H9 (cell line): ENCODE data around the gene CACNA1G. TPM values are rescaled to one million over a fixed set of nuclear protein-coding genes. Genes with fewer than 3 reads are reported as not detected.

Experiments used
- DNase-seq: peaks from one replicate; pipeline ENCODE4 v3.0.0-alpha.2; 2017
- H2AFZ ChIP-seq: one replicate; pipeline ENCODE4 v1.6.1; 2013; ENCODE audit warnings: mild to moderate bottlenecking, low read length, control low read depth, moderate library complexity
- H2AK5ac ChIP-seq: 2 replicates; pipeline ENCODE4 v1.6.1; 2013; ENCODE audit warnings: low read length, control low read depth, mixed read lengths; ENCODE audit not compliant: insufficient read length
- H2BK120ac ChIP-seq: one replicate; pipeline ENCODE4 v1.6.1; 2013; ENCODE audit warnings: low read depth, mild to moderate bottlenecking, low read length, control low read depth, inconsistent platforms; ENCODE audit not compliant: poor library complexity, severe bottlenecking
- H2BK12ac ChIP-seq: 2 replicates; pipeline ENCODE4 v1.6.1; 2013; ENCODE audit warnings: low read length, control low read depth, mixed read lengths, low read depth; ENCODE audit not compliant: insufficient read length
- H2BK15ac ChIP-seq: 2 replicates; pipeline ENCODE4 v1.6.1; 2013; ENCODE audit warnings: low read depth, low read length, control low read depth
- H2BK20ac ChIP-seq: one replicate; pipeline ENCODE4 v1.6.1; 2013; ENCODE audit warnings: low read depth, mild to moderate bottlenecking, low read length, control low read depth, inconsistent platforms; ENCODE audit not compliant: poor library complexity, severe bottlenecking
- H2BK5ac ChIP-seq: 2 replicates; pipeline ENCODE4 v1.6.1; 2013; ENCODE audit warnings: low read length, control low read depth, mixed read lengths; ENCODE audit not compliant: insufficient read length
- H3K14ac ChIP-seq: 2 replicates; pipeline ENCODE4 v1.6.1; 2013; ENCODE audit warnings: low read length, control low read depth; ENCODE audit not compliant: insufficient read depth
- H3K18ac ChIP-seq: 2 replicates; pipeline ENCODE4 v1.6.1; 2013; ENCODE audit warnings: low read depth, mild to moderate bottlenecking, mixed read lengths, low read length, control low read depth; ENCODE audit not compliant: insufficient read length
- H3K23ac ChIP-seq: 2 replicates; pipeline ENCODE4 v1.6.1; 2013; ENCODE audit warnings: low read length, control low read depth, mixed read lengths, low read depth; ENCODE audit not compliant: insufficient read length
- H3K23me2 ChIP-seq: 2 replicates; pipeline ENCODE4 v1.6.1; 2013; ENCODE audit warnings: low read depth, mild to moderate bottlenecking, mixed read lengths, low read length, control low read depth; ENCODE audit not compliant: insufficient read length, poor library complexity, severe bottlenecking
- H3K27ac ChIP-seq: 2 replicates; pipeline ENCODE4 v1.5.1; 2013; ENCODE audit warnings: low read length, control low read depth, mixed read lengths, low read depth; ENCODE audit not compliant: insufficient read length
- H3K27me3 ChIP-seq: 2 replicates; pipeline ENCODE4 v1.6.1; 2013; ENCODE audit warnings: low read length, control low read depth, inconsistent platforms; ENCODE audit not compliant: insufficient read depth
- H3K4ac ChIP-seq: 2 replicates; pipeline ENCODE4 v1.6.1; 2013; ENCODE audit warnings: low read depth, mild to moderate bottlenecking, control low read depth, inconsistent platforms, low read length, moderate library complexity
- H3K4me1 ChIP-seq: 2 replicates; pipeline ENCODE4 v1.6.1; 2013; ENCODE audit warnings: low read length, control low read depth, inconsistent platforms; ENCODE audit not compliant: insufficient read depth
- H3K4me2 ChIP-seq: 2 replicates; pipeline ENCODE4 v1.6.1; 2013; ENCODE audit warnings: low read length, control low read depth, mixed read lengths; ENCODE audit not compliant: insufficient read length, insufficient read depth
- H3K56ac ChIP-seq: 2 replicates; pipeline ENCODE4 v1.6.1; 2013; ENCODE audit warnings: low read depth, mild to moderate bottlenecking, mixed read lengths, low read length, control low read depth; ENCODE audit not compliant: insufficient read length
- H3K79me1 ChIP-seq: 2 replicates; pipeline ENCODE4 v1.6.1; 2013; ENCODE audit warnings: low read depth, mild to moderate bottlenecking, moderate library complexity, low read length, control low read depth, inconsistent platforms; ENCODE audit not compliant: insufficient read depth, poor library complexity, severe bottlenecking
- H3K79me2 ChIP-seq: 2 replicates; pipeline ENCODE4 v1.6.1; 2013; ENCODE audit warnings: low read length, control low read depth, inconsistent platforms; ENCODE audit not compliant: insufficient read depth
- H3K9ac ChIP-seq: 2 replicates; pipeline ENCODE4 v1.6.1; 2013; ENCODE audit warnings: low read length, control low read depth, mixed read lengths; ENCODE audit not compliant: insufficient read length; ENCODE audit errors: extremely low read depth
- H3K9me3 ChIP-seq: one replicate; pipeline ENCODE4 v1.6.1; 2013; ENCODE audit warnings: low read depth, low read length, inconsistent platforms; ENCODE audit not compliant: control insufficient read depth
- H3T11ph ChIP-seq: one replicate; pipeline ENCODE4 v1.6.1; 2013; ENCODE audit warnings: mild to moderate bottlenecking, low read length, control low read depth, inconsistent platforms
- H4K20me1 ChIP-seq: one replicate; pipeline ENCODE4 v1.6.1; 2013; ENCODE audit not compliant: control insufficient read depth, insufficient read length, insufficient read depth
- H4K5ac ChIP-seq: 2 replicates; pipeline ENCODE4 v1.6.1; 2013; ENCODE audit warnings: low read depth, mild to moderate bottlenecking, mixed read lengths, low read length, control low read depth; ENCODE audit not compliant: insufficient read length
- H4K8ac ChIP-seq: replicated peaks from 2 replicates; pipeline ENCODE4 v1.6.1; 2013; ENCODE audit warnings: low read length, control low read depth, mixed read lengths, low read depth; ENCODE audit not compliant: insufficient read length
- H4K91ac ChIP-seq: 2 replicates; pipeline ENCODE4 v1.6.1; 2013; ENCODE audit warnings: low read depth, mild to moderate bottlenecking, moderate library complexity, mixed read lengths, low read length, control low read depth; ENCODE audit not compliant: insufficient read length
- H3K27ac Mint-ChIP-seq, 3 experiments: 2 replicates in 2 of 3; 3 replicates in 1 of 3; pipeline ENCODE4 v1.8.0; 2020 to 2021; ENCODE audit warnings: mixed read lengths in 3 of 3, mild to moderate bottlenecking in 1 of 3, moderate library complexity in 1 of 3
- H3K27me3 Mint-ChIP-seq: 2 replicates; pipeline ENCODE4 v1.8.0; 2021; ENCODE audit warnings: low read depth, mild to moderate bottlenecking, moderate library complexity, mixed read lengths
- H3K36me3 Mint-ChIP-seq, 3 experiments: 2 replicates in 2 of 3; 3 replicates in 1 of 3; pipeline ENCODE4 v1.8.0; 2020 to 2021; ENCODE audit warnings: low read depth in 3 of 3, mixed read lengths in 3 of 3; ENCODE audit not compliant: insufficient read depth in 1 of 3
- H3K4me1 Mint-ChIP-seq, 2 experiments: 2 replicates each; pipeline ENCODE4 v1.8.0; 2020; ENCODE audit warnings: mixed read lengths in 2 of 2
- H3K4me3 Mint-ChIP-seq, 2 experiments: 2 replicates in 1 of 2; 3 replicates in 1 of 2; pipeline ENCODE4 v1.8.0; 2020 to 2021; ENCODE audit warnings: mild to moderate bottlenecking in 2 of 2, mixed read lengths in 2 of 2, moderate library complexity in 1 of 2
- H3K9me3 Mint-ChIP-seq, 2 experiments: 2 replicates in 1 of 2; 3 replicates in 1 of 2; pipeline ENCODE4 v1.8.0; 2020; ENCODE audit warnings: mild to moderate bottlenecking in 2 of 2, mixed read lengths in 2 of 2, moderate library complexity in 1 of 2
- WGBS: extraction: QIAGEN DNeasy Blood & Tissue Kit; methylation state at CpG from one replicate; pipeline ENCODE4 v1.1.7; 2013; ENCODE audit warnings: missing lambda C conversion rate, low lambda C conversion rate, mixed read lengths; ENCODE audit not compliant: insufficient read length; ENCODE audit errors: extremely low coverage; 5-methylcytosine and 5-hydroxymethylcytosine counted together
- total RNA-seq: library from RNA; stranded (reverse); gene quantifications from 2 replicates; pipeline ENCODE4 v1.2.1, GENCODE V29; 2021
- TF ChIP-seq, protein P1 (sequence below): fragments of 200-600 bp; sonication (generic); conservative IDR thresholded peaks from 3 replicates; pipeline ENCODE4 v1.8.0; 2021; ENCODE audit warnings: antibody characterized with exemption, mild to moderate bottlenecking

CACNA1G gene
- total RNA-seq, 1 experiment from 2014 or later: 1.5 TPM

DNA sequence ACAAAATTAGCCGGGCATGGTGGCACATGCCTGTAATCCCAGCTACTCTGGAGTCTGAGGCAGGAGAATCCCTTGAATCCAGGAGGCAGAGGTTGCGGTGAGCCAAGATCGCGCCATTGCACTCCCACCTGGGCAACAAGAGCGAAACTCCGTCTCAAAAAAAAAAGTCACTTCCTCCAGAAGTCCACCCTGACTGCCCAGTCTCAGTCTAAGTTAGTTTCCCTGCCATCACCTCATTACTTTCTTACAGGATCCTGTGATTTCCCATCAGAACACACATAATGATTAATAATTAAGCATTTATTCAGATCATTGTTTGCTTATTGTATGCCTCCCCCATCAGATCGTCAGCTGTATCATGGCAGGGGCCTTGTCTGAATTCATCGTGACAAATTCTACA lies 105.8 kb downstream of the CACNA1G start:
- no peaks in the 10 kb centered on the region for H3K79me1 ChIP-seq
- no peak overlapping the region for H3T11ph ChIP-seq
- no peak overlapping the region for H2AK5ac ChIP-seq
- H3K9me3 ChIP-seq: no peaks in the 10 kb centered on the region
- H3K18ac ChIP-seq: no peak overlapping the region
- no peaks in the 10 kb centered on the region for H3K23me2 ChIP-seq
- H3K27me3 ChIP-seq: no peaks in the 10 kb centered on the region
- H3K27ac Mint-ChIP-seq: no peak overlapping the region
- H3K27ac ChIP-seq: no peak overlapping the region
- no peak overlapping the region for H2BK12ac ChIP-seq
- H4K20me1 ChIP-seq: no peaks in the 10 kb centered on the region
- peaks cover 9% of the 10 kb centered on the region for H3K27me3 Mint-ChIP-seq
- H2BK20ac ChIP-seq: no peak overlapping the region
- no peak overlapping the region for H2BK15ac ChIP-seq
- H3K4me2 ChIP-seq: no peak overlapping the region
- WGBS: no CpG with 5 or more reads among the region's 8 CpGs
- no peak overlapping the region for H2BK120ac ChIP-seq
- H3K36me3 Mint-ChIP-seq: no peaks in the 10 kb centered on the region; a peak in 1 of 7 replicates
- no peak overlapping the region for H3K56ac ChIP-seq
- H4K8ac ChIP-seq: no peak overlapping the region
- TF ChIP-seq, protein P1, sequence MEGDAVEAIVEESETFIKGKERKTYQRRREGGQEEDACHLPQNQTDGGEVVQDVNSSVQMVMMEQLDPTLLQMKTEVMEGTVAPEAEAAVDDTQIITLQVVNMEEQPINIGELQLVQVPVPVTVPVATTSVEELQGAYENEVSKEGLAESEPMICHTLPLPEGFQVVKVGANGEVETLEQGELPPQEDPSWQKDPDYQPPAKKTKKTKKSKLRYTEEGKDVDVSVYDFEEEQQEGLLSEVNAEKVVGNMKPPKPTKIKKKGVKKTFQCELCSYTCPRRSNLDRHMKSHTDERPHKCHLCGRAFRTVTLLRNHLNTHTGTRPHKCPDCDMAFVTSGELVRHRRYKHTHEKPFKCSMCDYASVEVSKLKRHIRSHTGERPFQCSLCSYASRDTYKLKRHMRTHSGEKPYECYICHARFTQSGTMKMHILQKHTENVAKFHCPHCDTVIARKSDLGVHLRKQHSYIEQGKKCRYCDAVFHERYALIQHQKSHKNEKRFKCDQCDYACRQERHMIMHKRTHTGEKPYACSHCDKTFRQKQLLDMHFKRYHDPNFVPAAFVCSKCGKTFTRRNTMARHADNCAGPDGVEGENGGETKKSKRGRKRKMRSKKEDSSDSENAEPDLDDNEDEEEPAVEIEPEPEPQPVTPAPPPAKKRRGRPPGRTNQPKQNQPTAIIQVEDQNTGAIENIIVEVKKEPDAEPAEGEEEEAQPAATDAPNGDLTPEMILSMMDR: no peak
- no peak overlapping the region for H3K4ac ChIP-seq
- no peak overlapping the region for H2BK5ac ChIP-seq
- H3K79me2 ChIP-seq: no peaks in the 10 kb centered on the region
- H3K9ac ChIP-seq: no peak overlapping the region
- H3K4me1 Mint-ChIP-seq: peaks cover 31 to 37% of the 10 kb centered on the region in 2 experiments
- H4K5ac ChIP-seq: no peak overlapping the region
- no peaks in the 10 kb centered on the region for H3K9me3 Mint-ChIP-seq
- H3K4me1 ChIP-seq: peaks cover 6% of the 10 kb centered on the region; the same call in 1 of the 2 replicates
- H3K14ac ChIP-seq: no peak overlapping the region
- H3K23ac ChIP-seq: no peak overlapping the region
- peak overlapping the region in 1 of 2 experiments; percentile 43; a peak in 1 of 5 replicates for H3K4me3 Mint-ChIP-seq
- no peak overlapping the region for H4K91ac ChIP-seq
- no peak for DNase-seq
- no peak overlapping the region for H2AFZ ChIP-seq
